ENCODE results near the gene DAZL. TPM values are rescaled to one million over a fixed set of nuclear protein-coding genes. Genes with fewer than 3 reads are reported as not detected.

Gene DAZL
- total and polyA plus RNA-seq, 8 donors, result 0.18 to 0.62 (median 0.31) TPM; not detected in 5

- WGBS, 5 donors, result 73 to 84% (median 81%) methylated on average over 6 of the region's 6 CpGs
- Histone ChIP-seq H3K4me1 (no peaks in the 10 kb centered on the region), H3K4me3 (no peak overlapping the region), H3K27me3 (no peaks in the 10 kb centered on the region), H3K36me3 (no peaks in the 10 kb centered on the region), H3K27ac (no peak overlapping the region), H3K9me3 (no peaks in the 10 kb centered on the region)
- DNase-seq, result no peak
- intact Hi-C loops (cut with DNase I; ENCODE audit: low total_unique reads), result no loop called here
- TF ChIP-seq POLR2A (IDR thresholded peaks at IDR 0.05) (no peak), CTCF (IDR thresholded peaks at IDR 0.05) (no peak), EP300 (IDR thresholded peaks at IDR 0.05) (no peak), POLR2AphosphoS5 (IDR thresholded peaks at IDR 0.05) (no peak)
These were observed 61.9 kb downstream of the DAZL start for GRCh38 chr3:16543242-16543864.

GRCh38 chr3:16538507-16538906, 66.7 kb downstream of the DAZL start:
- H3K9me3 ChIP-seq, result no peaks in the 10 kb centered on the region
- H3K4me3 ChIP-seq, result no peak overlapping the region
- H3K36me3 ChIP-seq, result no peaks in the 10 kb centered on the region
- TF ChIP-seq POLR2A (IDR thresholded peaks at IDR 0.05) (no peak), POLR2AphosphoS5 (IDR thresholded peaks at IDR 0.05) (no peak), EP300 (IDR thresholded peaks at IDR 0.05) (no peak), CTCF (IDR thresholded peaks at IDR 0.05) (no peak)
- no peaks in the 10 kb centered on the region for H3K4me1 ChIP-seq
- no peak for DNase-seq
- no peaks in the 10 kb centered on the region for H3K27me3 ChIP-seq
- H3K27ac ChIP-seq, result no peak overlapping the region
- 74 to 87% (median 78%) methylated on average over 4 of the region's 4 CpGs for WGBS, 5 donors
- intact Hi-C loops (cut with DNase I; ENCODE audit: low total_unique reads), result no loop called here

GRCh38 chr3:16536996-16537395, 68.2 kb downstream of the DAZL start:
- Histone ChIP-seq H3K4me3 (no peak overlapping the region), H3K4me1 (no peaks in the 10 kb centered on the region), H3K9me3 (no peaks in the 10 kb centered on the region), H3K27me3 (no peaks in the 10 kb centered on the region), H3K36me3 (no peaks in the 10 kb centered on the region), H3K27ac (no peak overlapping the region)
- DNase-seq, result no peak
- WGBS, 5 donors, result 65 to 78% (median 74%) methylated on average over 3 of the region's 3 CpGs
- intact Hi-C loops (cut with DNase I; ENCODE audit: low total_unique reads), result no loop called here
- no peak for TF ChIP-seq POLR2AphosphoS5 (IDR thresholded peaks at IDR 0.05)
- no peak for TF ChIP-seq EP300 (IDR thresholded peaks at IDR 0.05)
- no peak for TF ChIP-seq CTCF (IDR thresholded peaks at IDR 0.05)
- no peak for TF ChIP-seq POLR2A (IDR thresholded peaks at IDR 0.05)

Other genes with a start within 250 kb of the DAZL start
- 100 to 1,000 TPM in 1 of 5 donors, 10 to 100 TPM in 3, 1 to 10 TPM in 1; 4.6 to 103 (median 35.1) TPM for gene RFTN1, start 91.7 kb downstream of the DAZL start, total RNA-seq
- gene RFTN1, start 91.7 kb downstream of the DAZL start, polyA plus RNA-seq, result 10 to 100 TPM in 2 of 3 donors, 1 to 10 TPM in 1; 7.1 to 18.6 (median 17.7) TPM

Measured in stomach (tissue), 9 donors.